K562 (cell line): ENCODE data around the gene NDOR1. TPM values are rescaled to one million over a fixed set of nuclear protein-coding genes. Genes with fewer than 3 reads are reported as not detected.

Source experiments
- ATAC-seq: fragments of 200-7000 bp; cut with Tn5 transposase; 3 replicates; pipeline ENCODE4 v1.9.1; 2020; ENCODE audit warnings: moderate library complexity
- BruUV-seq: library from RNA; stranded (reverse); fragments of 400-500 nt; replicated peaks from 2 replicates; lab custom pipeline; 2021; lab: Mats Ljungman, UMichigan
- CTCF ChIA-PET: fragments of 300-600 bp; formaldehyde crosslinking; extraction: SDS; loops from one replicate; lab custom pipeline; 2021; ENCODE audit warnings: low intra/inter-chr PET ratio; lab: Yijun Ruan, JAX
- POLR2A ChIA-PET: fragments of 300-600, 350-650 bp; sonication (Branson Sonifier 250); formaldehyde crosslinking; extraction: SDS; loops from one replicate; lab custom pipeline; 2021; ENCODE audit warnings: antibody characterized with exemption, inconsistent platforms; lab: Yijun Ruan, JAX
- DNase-seq, 4 experiments: peaks; one replicate each; pipeline versions ENCODE4 v3.0.0 to v3.0.0-alpha.2; 2011 to 2018; ENCODE audit warnings: low spot score in 3 of 4, mixed read lengths in 3 of 4; ENCODE audit errors: extremely low read depth in 1 of 4
- FAIRE-seq: peaks from 2 replicates; lab custom pipeline; 2011; peaks lifted over from hg19 to GRCh38; lab: Jason Lieb, UNC
- H2AFZ ChIP-seq: 2 replicates; pipeline ENCODE4 v1.6.0; 2011; ENCODE audit warnings: low read depth, low read length, control low read depth, inconsistent platforms
- H3K27ac ChIP-seq: fragments of 200-600 bp; 3 replicates; pipeline ENCODE4 v1.8.0; 2011; ENCODE audit warnings: low read depth, mild to moderate bottlenecking, control low read depth, inconsistent platforms, low read length, moderate library complexity, mixed read lengths; ENCODE audit errors: extremely low read depth
- H3K27me3 ChIP-seq, 2 experiments: fragments of 300-600 bp in 1 of 2; 2 replicates in 1 of 2; 3 replicates in 1 of 2; pipeline versions ENCODE4 v1.6.0 to v1.8.0; 2011; ENCODE audit warnings: inconsistent platforms in 2 of 2, low read length in 2 of 2, mild to moderate bottlenecking in 1 of 2, mixed read lengths in 1 of 2, moderate library complexity in 1 of 2; ENCODE audit not compliant: control insufficient read depth in 2 of 2, insufficient read depth in 2 of 2
- H3K36me3 ChIP-seq: fragments of 300-600 bp; 3 replicates; pipeline ENCODE4 v1.8.0; 2011; ENCODE audit warnings: mild to moderate bottlenecking, low read length, inconsistent platforms; ENCODE audit not compliant: control insufficient read depth, insufficient read depth
- H3K4me1 ChIP-seq, 2 experiments: fragments of 200-600 bp in 1 of 2; replicated peaks in 1 of 2; 2 replicates in 1 of 2; 3 replicates in 1 of 2; pipeline versions ENCODE4 v1.5.1 to v1.8.0; 2011; ENCODE audit warnings: inconsistent platforms in 2 of 2, low read length in 2 of 2, mild to moderate bottlenecking in 1 of 2, mixed read lengths in 1 of 2, moderate library complexity in 1 of 2; ENCODE audit not compliant: control insufficient read depth in 2 of 2, insufficient read depth in 2 of 2
- H3K4me2 ChIP-seq: 2 replicates; pipeline ENCODE4 v1.6.1; 2011; ENCODE audit warnings: low read length, control low read depth, inconsistent platforms, mixed read lengths; ENCODE audit not compliant: insufficient read depth
- H3K4me3 ChIP-seq: fragments of 200-600 bp; sonication (generic), shearing (Covaris generic); 2 replicates; pipeline ENCODE4 v1.5.1; 2016; ENCODE audit warnings: control low read depth, inconsistent platforms
- H3K79me2 ChIP-seq: fragments of 200-600 bp; 3 replicates; pipeline ENCODE4 v1.8.0; 2011; ENCODE audit warnings: low read length, inconsistent platforms; ENCODE audit not compliant: control insufficient read depth, insufficient read depth
- H3K9ac ChIP-seq, 2 experiments: 2 replicates each; pipeline versions ENCODE4 v1.6.0 to v1.6.1; 2011; ENCODE audit warnings: low read depth in 2 of 2, low read length in 2 of 2, control low read depth in 1 of 2, inconsistent platforms in 1 of 2, mild to moderate bottlenecking in 1 of 2, mixed read lengths in 1 of 2; ENCODE audit not compliant: insufficient read depth in 1 of 2
- H3K9me1 ChIP-seq: one replicate; pipeline ENCODE4 v1.6.0; 2011; ENCODE audit warnings: inconsistent platforms, mild to moderate bottlenecking, low read length, moderate library complexity; ENCODE audit not compliant: control insufficient read depth, insufficient read depth
- H3K9me3 ChIP-seq: replicated peaks from 2 replicates; pipeline ENCODE4 v1.5.1; 2011; ENCODE audit warnings: low read depth, low read length, inconsistent platforms; ENCODE audit not compliant: control insufficient read depth, insufficient read depth
- H4K20me1 ChIP-seq: replicated peaks from 2 replicates; pipeline ENCODE4 v1.6.1; 2011; ENCODE audit warnings: low read length, inconsistent platforms, mixed read lengths; ENCODE audit not compliant: control insufficient read depth, insufficient read depth
- CBFA2T3 ChIP-seq: fragments of 450-650 bp; IDR thresholded peaks from 2 replicates; pipeline ENCODE4 v1.6.1; 2017
- EHMT2 ChIP-seq: fragments of 450-650 bp; IDR thresholded peaks from 2 replicates; pipeline ENCODE4 v1.6.1; 2018; ENCODE audit warnings: antibody characterized with exemption
- KAT7 ChIP-seq: sonication (generic); formaldehyde crosslinking; IDR thresholded peaks from 2 replicates; pipeline ENCODE4 v1.8.0; 2022; ENCODE audit warnings: missing genetic modification reagents, mild to moderate bottlenecking, borderline replicate concordance
- SIN3A ChIP-seq, 2 experiments: fragments of 150-350 bp in 1 of 2; IDR thresholded peaks; 2 replicates each; pipeline ENCODE4 v1.6.1; 2011 to 2016; ENCODE audit warnings: borderline replicate concordance in 2 of 2, low read depth in 2 of 2, low read length in 2 of 2, mild to moderate bottlenecking in 2 of 2, moderate library complexity in 2 of 2; ENCODE audit not compliant: control insufficient read depth in 1 of 2
- ZNF830 ChIP-seq: fragments of 250-450 bp; sonication (Bioruptor Pico); IDR thresholded peaks from 2 replicates; pipeline ENCODE4 v1.5.0; 2021; ENCODE audit warnings: mild to moderate bottlenecking
- WGBS: fragments of 100-300 bp; shearing (Covaris generic); methylation state at CpG from one replicate; pipeline ENCODE4 v1.1.6; 2016; ENCODE audit warnings: low coverage, mixed read lengths; ENCODE audit not compliant: insufficient coverage; ENCODE audit errors: missing lambda C conversion rate; 5-methylcytosine and 5-hydroxymethylcytosine counted together
- in situ Hi-C: fragments of 300-500 bp; cut with MboI; formaldehyde crosslinking; loops from 4 replicates; pipeline ENCODE4 v1.15.0; 2018; ENCODE audit warnings: inconsistent platforms, mixed read lengths
- intact Hi-C: fragments of 100-400 bp; cut with micrococcal nuclease; formaldehyde crosslinking; loops from 2 replicates; pipeline ENCODE4 v1.14.2; 2022
- polyA plus RNA-seq, 8 experiments: library from polyadenylated mRNA; depleted of rRNA in 4 of 8; stranded (reverse) in 5 of 8; unstranded in 3 of 8; fragments of >200 nt; fragmentation: Nextera tagmentation in 2 of 8; fragmentation: Illumina TruSeq in 1 of 8; extraction: Ambion mirVana in 2 of 8; extraction: Trizol in 1 of 8; gene quantifications; 2 replicates each; pipeline versions ENCODE4 v1.2.1 to v1.2.3, GENCODE V29; 2011 to 2014; ENCODE audit warnings: inconsistent platforms in 1 of 8, missing spikeins in 1 of 8
- total RNA-seq, 7 experiments: library from RNA; depleted of rRNA in 6 of 7; stranded (reverse); fragments of >200 nt in 6 of 7; fragmentation: Illumina TruSeq in 2 of 7; extraction: Trizol in 2 of 7; gene quantifications; 2 replicates each; pipeline versions ENCODE4 v1.2.1 to v1.2.3, GENCODE V29; 2011 to 2021; ENCODE audit warnings: low replicate concordance in 1 of 7
- TF ChIP-seq, protein P1 (sequence below): fragments of 250-450 bp; sonication (Bioruptor Pico); IDR thresholded peaks from 2 replicates; pipeline ENCODE4 v1.9.0; 2021; ENCODE audit warnings: mild to moderate bottlenecking, inconsistent platforms
- TF ChIP-seq, protein P2 (sequence below), 2 experiments: fragments of 200-800 bp in 1 of 2; sonication (Bioruptor generic) in 1 of 2; sonication (generic) in 1 of 2; formaldehyde crosslinking in 1 of 2; IDR thresholded peaks in 1 of 2; conservative IDR thresholded peaks in 1 of 2; 2 replicates each; pipeline versions ENCODE4 v1.5.0 to v1.6.1; 2016 to 2020; ENCODE audit warnings: missing compliant biosample characterization in 1 of 2, missing genetic modification characterization in 1 of 2, missing genetic modification reagents in 1 of 2

The NDOR1 gene
- total and polyA plus RNA-seq, 9 of the 15 experiments (the other 6 are each of a cell fraction or from before 2014, with no cell fraction given) = 0.06 to 36.9 (median 6.9) TPM

DNA sequence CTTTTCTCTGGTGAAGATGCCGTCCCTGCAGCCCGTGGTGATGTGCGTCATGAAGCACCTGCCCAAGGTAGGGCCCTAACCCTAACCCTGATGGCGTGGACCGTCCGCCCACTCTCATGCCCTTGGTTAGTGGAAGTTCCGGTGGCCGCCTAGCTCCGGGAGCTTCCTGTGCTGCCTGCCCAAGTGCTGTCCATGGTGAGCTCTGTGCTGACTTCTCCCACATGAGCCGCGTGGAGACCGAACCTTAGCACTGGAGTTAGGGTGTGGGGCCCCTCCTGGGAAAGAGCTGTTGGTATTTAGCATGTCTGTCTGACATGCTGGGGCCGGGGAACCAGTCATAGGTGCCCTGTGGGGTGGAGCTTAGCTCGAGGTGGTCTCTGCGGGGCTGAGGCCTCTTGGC lies 50.9 kb downstream of the NDOR1 start:
- no peaks in the 10 kb centered on the region for H3K9me1 ChIP-seq
- H3K79me2 ChIP-seq = peaks cover 39% of the 10 kb centered on the region
- H3K36me3 ChIP-seq = peaks cover 31% of the 10 kb centered on the region
- ATAC-seq = no peak
- TF ChIP-seq CBFA2T3 (no peak), KAT7 (0 out of 2 replicates have a peak, but pooled peaks have one; percentile 10), SIN3A (IDR thresholded peaks at IDR 0.05; ENCODE audit: borderline replicate concordance in 2 of 2, control insufficient read depth in 1 of 2, low read depth in 2 of 2, low read length in 2 of 2) (0 out of 4 replicates have a peak, but pooled peaks of 1 of the 2 experiments have one; percentile 11), ZNF830 (no peak), EHMT2 (no peak)
- TF ChIP-seq, protein P1, sequence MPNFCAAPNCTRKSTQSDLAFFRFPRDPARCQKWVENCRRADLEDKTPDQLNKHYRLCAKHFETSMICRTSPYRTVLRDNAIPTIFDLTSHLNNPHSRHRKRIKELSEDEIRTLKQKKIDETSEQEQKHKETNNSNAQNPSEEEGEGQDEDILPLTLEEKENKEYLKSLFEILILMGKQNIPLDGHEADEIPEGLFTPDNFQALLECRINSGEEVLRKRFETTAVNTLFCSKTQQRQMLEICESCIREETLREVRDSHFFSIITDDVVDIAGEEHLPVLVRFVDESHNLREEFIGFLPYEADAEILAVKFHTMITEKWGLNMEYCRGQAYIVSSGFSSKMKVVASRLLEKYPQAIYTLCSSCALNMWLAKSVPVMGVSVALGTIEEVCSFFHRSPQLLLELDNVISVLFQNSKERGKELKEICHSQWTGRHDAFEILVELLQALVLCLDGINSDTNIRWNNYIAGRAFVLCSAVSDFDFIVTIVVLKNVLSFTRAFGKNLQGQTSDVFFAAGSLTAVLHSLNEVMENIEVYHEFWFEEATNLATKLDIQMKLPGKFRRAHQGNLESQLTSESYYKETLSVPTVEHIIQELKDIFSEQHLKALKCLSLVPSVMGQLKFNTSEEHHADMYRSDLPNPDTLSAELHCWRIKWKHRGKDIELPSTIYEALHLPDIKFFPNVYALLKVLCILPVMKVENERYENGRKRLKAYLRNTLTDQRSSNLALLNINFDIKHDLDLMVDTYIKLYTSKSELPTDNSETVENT (CRISPR knock-in tag) = no peak
- TF ChIP-seq, protein P2, sequence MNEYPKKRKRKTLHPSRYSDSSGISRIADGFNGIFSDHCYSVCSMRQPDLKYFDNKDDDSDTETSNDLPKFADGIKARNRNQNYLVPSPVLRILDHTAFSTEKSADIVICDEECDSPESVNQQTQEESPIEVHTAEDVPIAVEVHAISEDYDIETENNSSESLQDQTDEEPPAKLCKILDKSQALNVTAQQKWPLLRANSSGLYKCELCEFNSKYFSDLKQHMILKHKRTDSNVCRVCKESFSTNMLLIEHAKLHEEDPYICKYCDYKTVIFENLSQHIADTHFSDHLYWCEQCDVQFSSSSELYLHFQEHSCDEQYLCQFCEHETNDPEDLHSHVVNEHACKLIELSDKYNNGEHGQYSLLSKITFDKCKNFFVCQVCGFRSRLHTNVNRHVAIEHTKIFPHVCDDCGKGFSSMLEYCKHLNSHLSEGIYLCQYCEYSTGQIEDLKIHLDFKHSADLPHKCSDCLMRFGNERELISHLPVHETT (CRISPR knock-in tag; conservative IDR thresholded peaks at IDR 0.05 in 1 of 2, IDR thresholded peaks at IDR 0.05 in 1 of 2) = no peak
- H3K27me3 ChIP-seq = no peaks in the 10 kb centered on the region
- no peak for FAIRE-seq
- H3K4me2 ChIP-seq = peak overlapping the region; percentile 97
- no peaks in the 10 kb centered on the region; the same call in 1 of the 2 replicates for H4K20me1 ChIP-seq
- intact Hi-C loops (no loop called here), in situ Hi-C loops (no loop called here)
- peaks cover 13 to 55% of the 10 kb centered on the region in 2 experiments for H3K4me1 ChIP-seq
- POLR2A ChIA-PET = interaction anchor here (0.7 to 8.3 kb wide), 3 partner anchors 10 to 17 kb away, joined by 3 to 221 read pairs (median 4); partner anchors contain the start of gene TUBB4B
- H3K27ac ChIP-seq = no peak overlapping the region; the same call in 1 of the 3 replicates
- no TSS peak for BruUV-seq
- H3K9ac ChIP-seq = peak overlapping the region; percentile 90 to 95; a peak in 3 of 4 replicates
- H3K4me3 ChIP-seq = peak overlapping the region; percentile 100
- CTCF ChIA-PET = no interaction called here
- H2AFZ ChIP-seq = no peak overlapping the region
- no peaks in the 10 kb centered on the region for H3K9me3 ChIP-seq
- no peak for DNase-seq
- WGBS = 84% methylated on average over 15 of the region's 15 CpGs
